Thyroid gland (tissue), 4 donors: ENCODE data around the gene ATG5.

Experiments used
- CTCF ChIP-seq, 6 experiments: fragments of 200-600 bp in 3 of 6; fragments of 450-650 bp in 3 of 6; sonication (generic) in 3 of 6; IDR thresholded peaks; one replicate each; pipeline ENCODE4 v1.5.1; 2016 to 2019; ENCODE audit warnings: antibody characterized with exemption in 6 of 6, mild to moderate bottlenecking in 2 of 6, inconsistent platforms in 1 of 6, moderate library complexity in 1 of 6
- POLR2A ChIP-seq, 2 donors: fragments of 450-650 bp; IDR thresholded peaks; one replicate each; pipeline ENCODE4 v1.6.1; 2017; ENCODE audit warnings: antibody characterized with exemption in 2 of 2, mild to moderate bottlenecking in 2 of 2, moderate library complexity in 1 of 2

- TF ChIP-seq POLR2A (IDR thresholded peaks at IDR 0.05) (no peak), CTCF (IDR thresholded peaks at IDR 0.05) (no peak)
Measured at GRCh38 chr6:106372838-106373501, 47.4 kb upstream of the ATG5 start.
